Measurements from ENCODE around the gene SLC34A1. TPM values are rescaled to one million over a fixed set of nuclear protein-coding genes. Genes with fewer than 3 reads are reported as not detected.
A peak's percentile ranks its signal among the peaks of the same experiment; 100 is the strongest.

SLC34A1 gene
- total and polyA plus RNA-seq, 4 donors = 0.23 to 1.0 (median 0.47) TPM

DNA sequence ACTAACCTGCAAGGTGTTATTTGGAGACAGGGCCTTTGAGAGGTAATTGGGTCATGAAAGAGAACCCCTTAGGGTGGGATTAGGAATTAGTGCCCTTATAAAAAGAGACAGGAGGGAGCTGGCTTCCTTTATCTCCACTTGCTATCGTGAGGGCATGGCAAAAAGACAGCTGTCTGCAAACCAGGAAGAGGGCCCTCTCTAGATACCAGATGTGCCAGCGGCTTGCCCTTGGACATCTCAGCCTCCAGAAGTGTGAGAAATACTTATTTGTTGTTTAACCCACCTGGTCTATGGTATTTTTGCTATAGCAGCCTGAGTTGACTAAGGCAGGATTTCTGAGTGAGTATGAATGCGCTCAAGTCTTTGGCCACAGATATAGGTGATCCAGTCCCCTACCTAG, 27.5 kb upstream of the SLC34A1 start:
- H3K4me1 ChIP-seq (ENCODE audit: control insufficient read depth in 4 of 4, insufficient read depth in 4 of 4, low read length in 3 of 4) = peaks cover 22 to 75% (median 59%) of the 10 kb centered on the region in 4 donors

DNA sequence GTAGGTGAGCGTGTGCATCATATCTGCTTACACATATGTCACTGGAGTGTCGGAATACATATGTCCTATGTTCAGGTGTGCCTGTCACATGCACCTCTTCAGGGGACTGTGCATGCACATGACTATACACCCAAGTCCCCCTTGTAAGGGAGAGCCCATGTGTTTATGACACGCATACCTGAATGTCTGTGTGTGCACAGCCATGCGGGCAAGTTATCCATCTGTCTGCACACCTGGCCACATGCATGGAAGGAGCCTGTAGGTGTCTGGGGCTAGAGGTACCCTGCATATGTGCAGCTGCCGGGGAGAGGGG, 27.1 kb upstream of the SLC34A1 start:
- Histone ChIP-seq H3K4me1 (ENCODE audit: control insufficient read depth in 4 of 4, insufficient read depth in 4 of 4, low read length in 3 of 4) (peaks cover 21 to 76% (median 62%) of the 10 kb centered on the region in 4 donors), H3K36me3 (ENCODE audit: control insufficient read depth in 4 of 4, insufficient read depth in 3 of 4, low read depth in 1 of 4, low read length in 3 of 4) (no peaks in the 10 kb centered on the region), H3K9ac (ENCODE audit: low read depth in 1 of 2, low read length in 2 of 2) (no peak overlapping the region), H3K4me3 (ENCODE audit: low read depth in 1 of 3, low read length in 3 of 3) (peak overlapping the region in 2 of 3 donors; percentile 56 to 81), H3K27me3 (ENCODE audit: control insufficient read depth in 4 of 4, insufficient read depth in 4 of 4, low read length in 3 of 4) (no peaks in the 10 kb centered on the region), H3K9me3 (ENCODE audit: control insufficient read depth in 4 of 4, low read length in 3 of 4) (no peaks in the 10 kb centered on the region), H3K27ac (ENCODE audit: low read depth in 1 of 2, low read length in 2 of 2) (peak overlapping the region; percentile 77 to 92)
- DNase-seq (ENCODE audit: low spot score) = no peak
- 80% methylated on average over 5 of the region's 5 CpGs for WGBS
- TF ChIP-seq SP1 (IDR thresholded peaks at IDR 0.05) (no peak), RAD21 (IDR thresholded peaks at IDR 0.05) (no peak), JUND (IDR thresholded peaks at IDR 0.05) (no peak), EGR1 (IDR thresholded peaks at IDR 0.05; ENCODE audit: low read depth in 2 of 2) (no peak), HNF4G (IDR thresholded peaks at IDR 0.05) (no peak), NR2F2 (IDR thresholded peaks at IDR 0.05) (no peak), HNF4A (conservative IDR thresholded peaks at IDR 0.05) (no peak), GABPA (IDR thresholded peaks at IDR 0.05 in 1 of 2, conservative IDR thresholded peaks at IDR 0.05 in 1 of 2) (no peak), TAF1 (conservative IDR thresholded peaks at IDR 0.05) (no peak), YY1 (IDR thresholded peaks at IDR 0.05) (no peak), FOXA2 (IDR thresholded peaks at IDR 0.05) (no peak)
- TF ChIP-seq, protein P1, sequence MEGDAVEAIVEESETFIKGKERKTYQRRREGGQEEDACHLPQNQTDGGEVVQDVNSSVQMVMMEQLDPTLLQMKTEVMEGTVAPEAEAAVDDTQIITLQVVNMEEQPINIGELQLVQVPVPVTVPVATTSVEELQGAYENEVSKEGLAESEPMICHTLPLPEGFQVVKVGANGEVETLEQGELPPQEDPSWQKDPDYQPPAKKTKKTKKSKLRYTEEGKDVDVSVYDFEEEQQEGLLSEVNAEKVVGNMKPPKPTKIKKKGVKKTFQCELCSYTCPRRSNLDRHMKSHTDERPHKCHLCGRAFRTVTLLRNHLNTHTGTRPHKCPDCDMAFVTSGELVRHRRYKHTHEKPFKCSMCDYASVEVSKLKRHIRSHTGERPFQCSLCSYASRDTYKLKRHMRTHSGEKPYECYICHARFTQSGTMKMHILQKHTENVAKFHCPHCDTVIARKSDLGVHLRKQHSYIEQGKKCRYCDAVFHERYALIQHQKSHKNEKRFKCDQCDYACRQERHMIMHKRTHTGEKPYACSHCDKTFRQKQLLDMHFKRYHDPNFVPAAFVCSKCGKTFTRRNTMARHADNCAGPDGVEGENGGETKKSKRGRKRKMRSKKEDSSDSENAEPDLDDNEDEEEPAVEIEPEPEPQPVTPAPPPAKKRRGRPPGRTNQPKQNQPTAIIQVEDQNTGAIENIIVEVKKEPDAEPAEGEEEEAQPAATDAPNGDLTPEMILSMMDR (IDR thresholded peaks at IDR 0.05; ENCODE audit: low read depth, low read length, missing input control) = no peak

More for the DNA sequence above, 27.5 kb upstream of the SLC34A1 start:
- no peaks in the 10 kb centered on the region for H3K9me3 ChIP-seq (ENCODE audit: control insufficient read depth in 4 of 4, low read length in 3 of 4)
- H3K9ac ChIP-seq (ENCODE audit: low read depth in 1 of 2, low read length in 2 of 2) = no peak overlapping the region
- 82% methylated on average over 3 of the region's 3 CpGs for WGBS
- H3K27ac ChIP-seq (ENCODE audit: low read depth in 1 of 2, low read length in 2 of 2) = peak overlapping the region; percentile 77 to 92
- H3K36me3 ChIP-seq (ENCODE audit: control insufficient read depth in 4 of 4, insufficient read depth in 3 of 4, low read depth in 1 of 4, low read length in 3 of 4) = no peaks in the 10 kb centered on the region
- TF ChIP-seq, protein P2, sequence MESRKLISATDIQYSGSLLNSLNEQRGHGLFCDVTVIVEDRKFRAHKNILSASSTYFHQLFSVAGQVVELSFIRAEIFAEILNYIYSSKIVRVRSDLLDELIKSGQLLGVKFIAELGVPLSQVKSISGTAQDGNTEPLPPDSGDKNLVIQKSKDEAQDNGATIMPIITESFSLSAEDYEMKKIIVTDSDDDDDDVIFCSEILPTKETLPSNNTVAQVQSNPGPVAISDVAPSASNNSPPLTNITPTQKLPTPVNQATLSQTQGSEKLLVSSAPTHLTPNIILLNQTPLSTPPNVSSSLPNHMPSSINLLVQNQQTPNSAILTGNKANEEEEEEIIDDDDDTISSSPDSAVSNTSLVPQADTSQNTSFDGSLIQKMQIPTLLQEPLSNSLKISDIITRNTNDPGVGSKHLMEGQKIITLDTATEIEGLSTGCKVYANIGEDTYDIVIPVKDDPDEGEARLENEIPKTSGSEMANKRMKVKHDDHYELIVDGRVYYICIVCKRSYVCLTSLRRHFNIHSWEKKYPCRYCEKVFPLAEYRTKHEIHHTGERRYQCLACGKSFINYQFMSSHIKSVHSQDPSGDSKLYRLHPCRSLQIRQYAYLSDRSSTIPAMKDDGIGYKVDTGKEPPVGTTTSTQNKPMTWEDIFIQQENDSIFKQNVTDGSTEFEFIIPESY (IDR thresholded peaks at IDR 0.05) = no peak
- no peak for TF ChIP-seq GABPA (IDR thresholded peaks at IDR 0.05 in 1 of 2, conservative IDR thresholded peaks at IDR 0.05 in 1 of 2)
- no peak for TF ChIP-seq SP1 (IDR thresholded peaks at IDR 0.05)
- TF ChIP-seq RAD21 (IDR thresholded peaks at IDR 0.05) = no peak
- TF ChIP-seq TAF1 (conservative IDR thresholded peaks at IDR 0.05) = no peak
- TF ChIP-seq, protein P3, sequence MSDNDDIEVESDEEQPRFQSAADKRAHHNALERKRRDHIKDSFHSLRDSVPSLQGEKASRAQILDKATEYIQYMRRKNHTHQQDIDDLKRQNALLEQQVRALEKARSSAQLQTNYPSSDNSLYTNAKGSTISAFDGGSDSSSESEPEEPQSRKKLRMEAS (IDR thresholded peaks at IDR 0.05) = no peak
- no peak for TF ChIP-seq YY1 (IDR thresholded peaks at IDR 0.05)
- no peak for TF ChIP-seq FOXA2 (IDR thresholded peaks at IDR 0.05)
- no peak for TF ChIP-seq HNF4A (conservative IDR thresholded peaks at IDR 0.05)
- TF ChIP-seq, protein P1 (IDR thresholded peaks at IDR 0.05; ENCODE audit: low read depth, low read length, missing input control) = no peak
- TF ChIP-seq, protein P4, sequence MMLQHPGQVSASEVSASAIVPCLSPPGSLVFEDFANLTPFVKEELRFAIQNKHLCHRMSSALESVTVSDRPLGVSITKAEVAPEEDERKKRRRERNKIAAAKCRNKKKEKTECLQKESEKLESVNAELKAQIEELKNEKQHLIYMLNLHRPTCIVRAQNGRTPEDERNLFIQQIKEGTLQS (IDR thresholded peaks at IDR 0.05) = no peak
- TF ChIP-seq, protein P5, sequence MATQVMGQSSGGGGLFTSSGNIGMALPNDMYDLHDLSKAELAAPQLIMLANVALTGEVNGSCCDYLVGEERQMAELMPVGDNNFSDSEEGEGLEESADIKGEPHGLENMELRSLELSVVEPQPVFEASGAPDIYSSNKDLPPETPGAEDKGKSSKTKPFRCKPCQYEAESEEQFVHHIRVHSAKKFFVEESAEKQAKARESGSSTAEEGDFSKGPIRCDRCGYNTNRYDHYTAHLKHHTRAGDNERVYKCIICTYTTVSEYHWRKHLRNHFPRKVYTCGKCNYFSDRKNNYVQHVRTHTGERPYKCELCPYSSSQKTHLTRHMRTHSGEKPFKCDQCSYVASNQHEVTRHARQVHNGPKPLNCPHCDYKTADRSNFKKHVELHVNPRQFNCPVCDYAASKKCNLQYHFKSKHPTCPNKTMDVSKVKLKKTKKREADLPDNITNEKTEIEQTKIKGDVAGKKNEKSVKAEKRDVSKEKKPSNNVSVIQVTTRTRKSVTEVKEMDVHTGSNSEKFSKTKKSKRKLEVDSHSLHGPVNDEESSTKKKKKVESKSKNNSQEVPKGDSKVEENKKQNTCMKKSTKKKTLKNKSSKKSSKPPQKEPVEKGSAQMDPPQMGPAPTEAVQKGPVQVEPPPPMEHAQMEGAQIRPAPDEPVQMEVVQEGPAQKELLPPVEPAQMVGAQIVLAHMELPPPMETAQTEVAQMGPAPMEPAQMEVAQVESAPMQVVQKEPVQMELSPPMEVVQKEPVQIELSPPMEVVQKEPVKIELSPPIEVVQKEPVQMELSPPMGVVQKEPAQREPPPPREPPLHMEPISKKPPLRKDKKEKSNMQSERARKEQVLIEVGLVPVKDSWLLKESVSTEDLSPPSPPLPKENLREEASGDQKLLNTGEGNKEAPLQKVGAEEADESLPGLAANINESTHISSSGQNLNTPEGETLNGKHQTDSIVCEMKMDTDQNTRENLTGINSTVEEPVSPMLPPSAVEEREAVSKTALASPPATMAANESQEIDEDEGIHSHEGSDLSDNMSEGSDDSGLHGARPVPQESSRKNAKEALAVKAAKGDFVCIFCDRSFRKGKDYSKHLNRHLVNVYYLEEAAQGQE (IDR thresholded peaks at IDR 0.05) = no peak
- no peak for TF ChIP-seq FOXA1 (IDR thresholded peaks at IDR 0.05)
- TF ChIP-seq JUND (IDR thresholded peaks at IDR 0.05) = no peak
- no peak for TF ChIP-seq NR2F2 (IDR thresholded peaks at IDR 0.05)
- TF ChIP-seq RXRA (IDR thresholded peaks at IDR 0.05) = no peak
- TF ChIP-seq HNF4G (IDR thresholded peaks at IDR 0.05) = no peak
- DNase-seq (ENCODE audit: low spot score) = no peak
- no peaks in the 10 kb centered on the region for H3K27me3 ChIP-seq (ENCODE audit: control insufficient read depth in 4 of 4, insufficient read depth in 4 of 4, low read length in 3 of 4)
- no peak overlapping the region for H3K4me3 ChIP-seq (ENCODE audit: low read depth in 1 of 3, low read length in 3 of 3)
